ENCODE results near the gene TOX4.
"Not testable (repeated sequence)": the region's sequence is repeated elsewhere in the genome, so short reads cannot be mapped to it uniquely, and the experiment has no call there.

- not testable (repeated sequence) for TF ChIP-seq CTCF, POLR2AphosphoS5 (IDR thresholded peaks at IDR 0.05)
These were observed 34.3 kb upstream of the TOX4 start for GRCh38 chr14:21442657-21443056.
